HG03558 (cell line): Measurements from ENCODE around the gene HSD3B7.

Source experiments
- ATAC-seq: cut with Tn5 transposase; IDR thresholded peaks from one replicate; pipeline ENCODE4 v1.9.1; 2021; ENCODE audit warnings: moderate number of reproducible peaks; ENCODE audit not compliant: unreplicated experiment; ENCODE audit errors: extremely low read depth

The HSD3B7 gene

DNA sequence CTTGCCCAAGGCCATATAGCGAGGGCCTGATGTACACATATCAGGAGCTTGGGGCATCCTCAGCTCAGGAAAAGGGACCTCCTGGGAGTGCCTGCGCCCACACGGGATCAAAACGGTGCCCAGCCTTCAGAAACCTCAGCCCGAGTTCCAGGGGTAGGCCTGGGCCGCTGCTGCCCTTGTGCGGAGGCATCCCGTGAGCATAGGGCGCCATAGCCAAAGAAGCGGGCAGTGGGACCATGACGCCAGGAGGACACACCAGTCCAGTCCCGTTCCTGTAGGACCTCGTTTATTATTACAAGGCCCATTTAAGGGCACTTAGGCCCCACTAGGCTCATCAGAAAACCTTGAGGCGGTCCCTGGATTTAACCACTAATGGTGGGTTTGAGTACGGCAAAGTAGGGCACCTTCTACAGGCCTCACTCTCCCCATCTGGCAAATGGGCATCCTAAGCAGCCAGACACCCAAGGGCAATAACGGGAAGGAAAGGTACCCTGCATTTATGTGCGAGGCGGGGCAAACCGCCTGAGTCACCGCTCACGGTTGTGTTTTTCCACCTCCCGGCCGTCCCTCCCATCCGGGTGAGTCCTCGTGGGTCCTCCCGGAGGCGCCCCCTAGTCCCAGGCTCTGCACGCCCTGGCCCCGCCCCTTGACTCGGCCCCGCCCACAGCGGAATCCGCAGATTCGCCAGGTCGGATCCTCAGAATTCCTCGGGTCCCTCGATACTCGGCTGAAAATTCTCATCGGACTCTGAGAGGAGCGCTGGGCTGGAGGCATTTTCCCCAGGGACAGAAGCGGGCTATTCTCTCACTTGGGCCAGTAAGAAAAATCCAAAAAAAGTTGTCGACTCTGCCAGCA is 28.2 kb upstream of the HSD3B7 start:
- ATAC-seq: no peak

DNA sequence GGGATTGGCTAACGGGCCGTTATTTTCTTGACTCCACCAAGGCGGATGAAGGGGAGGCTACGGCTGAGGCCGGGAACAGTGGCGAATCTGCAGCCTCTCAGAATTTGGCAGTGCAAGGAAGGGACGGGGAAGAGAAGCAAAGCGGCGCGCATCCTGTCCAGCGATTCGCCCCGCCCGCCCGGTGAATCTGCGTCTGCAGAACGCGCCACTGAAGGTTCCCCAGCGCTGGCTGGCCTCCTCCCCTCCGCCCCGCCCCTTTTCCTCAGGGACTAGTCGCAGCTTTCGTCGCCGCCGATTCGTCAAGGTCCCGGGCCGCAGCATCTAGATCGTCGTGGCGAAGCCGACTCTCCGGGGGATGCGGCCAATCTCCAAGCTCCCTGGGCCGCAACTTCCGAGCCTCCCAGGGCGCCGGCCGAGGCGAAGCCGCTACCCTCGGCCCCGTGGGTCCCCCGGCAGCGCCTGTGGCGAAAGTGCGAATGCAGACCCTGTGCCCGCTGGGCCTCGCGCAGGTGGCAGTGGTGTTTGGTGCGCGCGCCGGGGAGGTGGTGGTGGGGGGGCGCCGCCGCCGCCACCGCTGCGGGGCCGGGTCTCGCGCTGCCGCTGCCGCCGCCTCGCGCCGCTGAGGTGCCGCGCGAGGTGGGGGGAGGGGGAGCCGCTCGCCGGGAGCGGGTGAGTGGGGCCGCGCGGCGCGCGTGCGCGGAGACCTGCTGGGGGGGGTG is 27.4 kb upstream of the HSD3B7 start, which contains the start of gene SETD1A:
Gene SETD1A, plus strand, starts transcription at position 299 of the 719 bp plus-strand sequence. CDS start 978 bp downstream, outside the sequence.
- no peak for ATAC-seq

DNA sequence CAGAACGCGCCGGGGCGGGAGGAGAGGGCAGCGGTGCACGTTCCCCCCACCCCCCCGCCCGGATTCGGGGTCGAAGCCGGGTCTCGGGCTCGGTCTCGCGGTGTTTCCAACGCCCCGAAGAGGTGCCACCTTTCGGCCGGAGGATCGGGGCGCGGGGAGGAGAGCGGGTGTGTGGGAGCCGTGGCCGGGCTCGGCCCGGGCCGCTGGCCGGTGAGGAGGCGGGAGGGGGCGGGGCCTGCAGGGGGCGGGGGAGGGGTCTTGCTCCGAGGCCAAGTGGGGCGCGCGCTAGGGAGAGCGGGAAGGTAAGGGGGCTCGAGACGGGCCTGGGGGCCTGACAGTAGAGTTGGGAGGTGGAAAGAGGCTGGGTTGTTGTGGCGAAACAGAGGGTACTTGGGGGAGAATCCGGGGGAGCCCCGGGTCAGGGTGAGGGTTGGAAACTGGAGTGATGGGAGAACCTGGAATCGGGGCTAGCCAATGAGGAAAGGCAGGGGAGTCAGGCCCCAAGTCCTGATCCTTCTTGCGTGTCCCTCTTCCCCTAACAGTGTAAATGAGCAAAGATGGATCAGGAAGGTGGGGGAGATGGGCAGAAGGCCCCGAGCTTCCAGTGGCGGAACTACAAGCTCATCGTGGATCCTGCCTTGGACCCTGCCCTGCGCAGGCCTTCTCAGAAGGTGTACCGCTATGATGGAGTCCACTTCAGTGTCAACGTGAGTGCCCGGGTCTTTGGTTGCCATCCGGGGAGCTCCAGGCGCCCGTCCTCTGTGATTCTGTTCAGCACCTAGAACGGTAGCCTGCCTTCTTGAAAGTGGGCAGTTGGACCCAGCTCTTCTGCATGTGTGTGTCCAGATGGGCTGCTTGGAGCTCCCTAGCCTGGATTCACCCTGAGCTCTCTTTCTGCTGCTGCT is 26.6 kb upstream of the HSD3B7 start:
- no peak for ATAC-seq

DNA sequence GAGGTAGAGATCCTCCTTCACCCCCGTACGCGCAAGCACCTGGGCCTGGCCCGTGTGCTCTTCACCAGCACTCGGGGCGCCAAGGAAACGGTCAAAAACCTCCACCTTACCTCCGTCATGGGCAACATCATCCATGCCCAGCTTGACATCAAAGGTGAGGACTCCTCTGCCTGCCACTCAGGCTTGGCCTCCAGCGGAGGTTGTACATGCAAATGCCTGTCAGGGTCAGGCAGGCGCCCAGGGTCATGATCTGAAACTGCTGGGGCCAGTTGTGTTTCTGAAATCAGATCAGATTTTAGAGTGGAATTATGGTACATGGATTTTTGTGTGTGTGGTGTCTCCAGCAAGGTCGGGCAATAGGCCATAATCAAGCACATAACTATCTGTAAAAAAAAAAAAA is 23.6 kb upstream of the HSD3B7 start:
- no peak for ATAC-seq

DNA sequence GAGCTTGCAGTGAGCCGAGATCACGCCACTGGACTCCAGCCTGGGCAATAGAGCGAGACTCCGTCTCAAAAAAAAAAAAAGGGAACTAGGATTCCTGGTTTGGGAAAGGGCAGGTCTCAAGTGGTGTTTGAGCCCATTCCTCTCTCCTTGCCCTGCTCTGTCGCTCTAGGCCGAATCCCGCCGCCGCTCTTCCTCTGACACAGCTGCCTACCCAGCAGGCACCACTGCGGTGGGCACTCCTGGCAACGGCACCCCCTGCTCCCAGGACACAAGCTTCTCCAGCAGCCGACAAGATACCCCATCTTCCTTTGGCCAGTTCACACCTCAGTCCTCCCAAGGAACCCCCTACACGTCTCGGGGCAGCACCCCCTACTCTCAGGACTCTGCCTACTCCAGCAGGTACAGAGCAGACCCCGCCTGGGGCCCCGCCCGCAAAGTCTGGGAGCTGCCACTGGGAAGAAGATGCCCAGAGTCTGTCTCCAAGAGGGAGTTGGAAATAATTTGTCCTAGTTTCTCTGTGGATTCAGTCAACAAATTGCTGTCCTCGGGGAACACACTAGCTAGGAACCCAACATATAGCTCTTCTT is 21.0 kb upstream of the HSD3B7 start:
- ATAC-seq: no peak

DNA sequence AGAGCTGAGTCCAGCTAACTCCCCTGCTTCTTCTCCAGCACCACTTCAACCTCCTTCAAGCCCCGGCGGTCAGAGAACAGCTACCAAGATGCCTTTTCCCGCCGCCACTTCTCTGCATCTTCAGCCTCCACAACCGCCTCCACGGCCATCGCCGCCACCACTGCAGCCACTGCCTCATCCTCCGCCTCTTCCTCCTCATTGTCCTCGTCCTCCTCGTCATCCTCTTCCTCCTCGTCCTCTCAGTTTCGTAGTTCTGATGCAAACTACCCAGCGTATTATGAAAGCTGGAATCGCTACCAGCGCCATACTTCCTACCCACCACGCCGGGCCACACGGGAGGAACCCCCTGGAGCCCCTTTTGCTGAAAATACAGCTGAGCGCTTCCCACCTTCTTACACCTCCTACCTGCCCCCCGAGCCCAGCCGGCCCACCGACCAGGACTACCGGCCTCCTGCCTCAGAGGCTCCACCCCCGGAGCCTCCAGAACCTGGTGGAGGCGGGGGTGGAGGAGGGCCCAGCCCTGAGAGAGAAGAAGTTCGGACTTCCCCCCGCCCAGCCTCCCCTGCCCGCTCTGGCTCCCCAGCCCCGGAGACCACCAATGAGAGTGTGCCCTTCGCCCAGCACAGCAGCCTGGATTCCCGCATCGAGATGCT is 20.3 kb upstream of the HSD3B7 start:
- no peak for ATAC-seq

DNA sequence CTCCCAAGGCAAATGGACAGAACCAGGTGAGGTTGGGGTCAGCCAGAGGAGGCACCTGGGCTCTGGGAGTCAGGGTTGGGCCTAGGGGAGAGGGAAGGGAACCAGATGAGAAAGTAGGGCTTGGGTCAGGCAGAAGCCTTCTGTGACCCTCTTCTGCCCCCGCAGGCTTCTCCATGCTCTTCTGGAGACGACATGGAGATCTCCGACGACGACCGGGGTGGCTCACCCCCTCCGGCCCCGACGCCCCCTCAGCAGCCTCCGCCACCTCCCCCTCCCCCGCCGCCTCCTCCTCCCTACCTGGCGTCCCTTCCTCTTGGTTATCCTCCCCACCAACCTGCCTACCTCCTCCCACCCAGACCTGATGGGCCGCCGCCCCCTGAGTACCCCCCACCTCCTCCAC is 19.6 kb upstream of the HSD3B7 start:
- ATAC-seq: no peak

DNA sequence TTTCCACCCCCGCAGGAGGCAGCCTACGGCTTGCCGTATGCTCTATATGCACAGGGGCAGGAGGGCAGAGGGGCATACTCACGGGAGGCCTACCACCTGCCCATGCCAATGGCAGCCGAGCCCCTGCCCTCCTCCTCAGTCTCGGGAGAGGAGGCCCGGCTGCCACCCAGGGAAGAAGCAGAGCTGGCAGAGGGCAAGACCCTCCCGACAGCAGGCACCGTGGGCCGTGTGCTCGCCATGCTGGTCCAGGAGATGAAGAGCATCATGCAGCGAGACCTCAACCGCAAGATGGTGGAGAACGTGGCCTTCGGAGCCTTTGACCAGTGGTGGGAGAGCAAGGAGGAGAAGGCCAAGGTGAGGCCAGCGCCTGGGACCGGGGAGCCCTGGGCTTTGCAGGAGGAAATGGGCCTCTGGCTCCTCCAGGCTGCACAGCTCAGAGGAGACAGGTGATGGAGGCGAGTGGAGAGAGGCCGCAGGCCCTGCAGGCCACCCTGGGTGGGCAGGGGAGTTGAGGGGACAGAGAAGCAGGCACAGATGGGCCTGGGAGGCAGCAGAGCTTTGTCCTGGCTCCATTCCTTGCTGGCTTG is 18.9 kb upstream of the HSD3B7 start:
- ATAC-seq: no peak

DNA sequence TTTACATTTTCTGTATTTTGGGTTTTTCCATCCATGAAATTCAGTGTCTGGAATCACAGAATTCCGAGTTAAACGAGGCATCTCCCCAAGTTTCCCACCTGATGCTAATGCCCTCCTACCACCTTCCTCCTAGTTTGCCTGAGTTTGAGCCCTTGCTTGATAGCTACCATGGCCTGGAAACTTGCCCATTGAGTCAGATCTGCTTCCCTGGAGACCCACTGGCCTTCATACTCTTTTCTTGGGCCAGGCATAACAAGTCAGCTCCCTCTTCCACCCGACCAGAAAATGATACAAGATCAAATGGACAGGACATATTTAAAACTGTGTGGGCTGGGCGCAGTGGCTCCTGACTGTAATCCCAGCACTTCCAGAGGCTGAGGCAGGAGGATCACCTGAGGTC is 17.2 kb upstream of the HSD3B7 start:
- no peak for ATAC-seq

DNA sequence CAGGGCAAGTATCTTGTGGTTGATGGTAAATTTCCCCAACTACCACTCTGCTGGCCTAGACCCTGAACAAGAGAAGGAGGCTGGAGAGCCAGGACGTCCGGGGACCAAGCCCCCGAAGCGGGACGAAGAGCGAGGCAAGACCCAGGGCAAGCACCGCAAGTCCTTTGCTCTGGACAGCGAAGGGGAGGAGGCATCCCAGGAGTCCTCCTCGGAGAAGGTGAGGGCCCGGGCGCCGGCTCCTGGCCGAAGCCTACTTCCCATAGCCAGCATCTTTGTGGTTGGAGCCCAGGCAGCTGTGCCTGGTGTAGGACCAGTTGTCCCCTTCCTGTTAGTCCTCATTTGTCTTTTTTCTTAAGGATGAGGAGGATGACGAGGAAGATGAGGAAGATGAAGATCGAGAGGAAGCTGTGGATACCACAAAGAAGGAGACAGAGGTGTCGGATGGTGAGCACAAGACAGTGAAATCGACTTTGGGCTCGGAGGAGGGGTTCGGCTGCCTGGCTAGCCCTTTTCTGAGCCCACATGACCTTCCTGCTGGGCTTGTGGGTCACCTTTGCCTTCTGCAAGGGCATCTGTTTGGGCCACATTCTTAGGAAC is 15.7 kb upstream of the HSD3B7 start:
- no peak for ATAC-seq

DNA sequence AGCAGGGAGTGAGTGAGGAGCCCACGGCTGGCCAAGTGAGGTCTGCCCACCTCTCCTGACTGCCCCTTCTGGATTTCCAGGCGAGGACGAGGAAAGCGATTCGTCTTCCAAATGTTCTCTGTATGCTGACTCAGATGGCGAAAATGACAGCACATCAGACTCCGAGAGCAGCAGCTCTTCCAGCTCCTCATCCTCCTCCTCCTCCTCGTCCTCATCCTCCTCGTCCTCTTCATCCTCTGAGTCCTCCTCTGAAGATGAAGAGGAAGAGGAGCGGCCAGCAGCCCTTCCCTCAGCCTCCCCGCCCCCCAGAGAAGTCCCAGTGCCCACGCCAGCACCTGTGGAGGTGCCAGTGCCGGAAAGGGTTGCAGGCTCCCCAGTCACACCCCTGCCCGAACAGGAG is 13.7 kb upstream of the HSD3B7 start:
- ATAC-seq: no peak

DNA sequence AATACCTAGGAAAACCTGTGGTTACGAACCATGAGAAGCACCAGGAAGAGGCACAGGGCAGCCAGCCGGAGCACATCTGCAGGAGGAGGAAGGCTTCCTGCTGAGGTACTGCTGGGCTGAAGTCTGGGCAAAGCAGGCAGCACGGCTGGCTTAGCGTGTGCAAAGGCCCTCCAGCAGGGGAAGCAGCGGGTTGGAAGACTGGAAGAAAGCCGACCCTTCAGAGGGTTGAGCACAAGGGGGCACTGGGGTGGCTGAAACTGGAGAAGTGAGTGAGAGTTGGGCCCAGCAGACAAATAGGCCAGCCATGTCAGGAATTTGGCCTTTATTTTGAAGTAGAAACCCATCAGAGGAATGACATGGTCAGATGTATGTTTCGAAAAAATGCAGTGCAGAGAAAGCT is 12.1 kb upstream of the HSD3B7 start:
- ATAC-seq: no peak

DNA sequence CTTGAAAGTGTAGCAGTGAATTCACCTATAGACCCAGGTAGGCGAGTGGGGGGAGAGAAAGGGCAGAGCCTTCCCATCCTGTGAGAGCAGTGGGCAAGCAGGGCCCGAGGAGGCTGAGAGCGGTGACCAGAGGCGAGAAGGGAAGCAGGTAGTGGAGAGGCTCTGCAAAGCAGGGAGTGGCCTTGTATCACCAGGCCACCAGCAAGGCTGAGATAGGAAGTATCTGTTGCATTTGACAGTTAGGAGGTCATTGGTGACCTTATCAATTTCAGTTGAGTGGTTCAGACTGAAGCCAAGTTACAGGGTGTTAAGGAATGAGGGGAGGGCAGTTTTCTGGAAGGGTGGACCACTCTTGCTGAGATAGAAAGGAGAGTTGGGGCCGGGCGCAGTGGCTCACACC is 10.7 kb upstream of the HSD3B7 start:
- ATAC-seq: no peak

DNA sequence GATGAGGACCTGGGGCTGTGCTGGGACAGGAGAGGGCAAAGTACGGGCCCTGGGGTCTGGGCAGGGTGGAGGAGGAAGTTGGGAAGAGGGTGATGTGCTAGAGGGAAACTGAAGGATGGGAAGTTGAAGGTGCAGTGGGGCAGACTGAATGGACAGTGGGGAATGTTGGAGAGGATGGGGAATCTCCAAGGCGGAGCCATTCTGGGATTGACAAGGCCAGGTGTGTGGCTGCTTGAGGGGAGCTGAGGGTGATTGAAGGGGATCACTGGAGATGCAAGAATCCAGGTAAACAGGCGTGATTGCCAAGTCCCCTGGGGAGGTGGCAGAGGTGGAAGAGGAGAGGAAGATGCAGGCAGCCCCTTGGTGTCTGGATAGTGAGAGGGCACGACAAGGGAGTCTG is 8.5 kb upstream of the HSD3B7 start:
- no peak for ATAC-seq

DNA sequence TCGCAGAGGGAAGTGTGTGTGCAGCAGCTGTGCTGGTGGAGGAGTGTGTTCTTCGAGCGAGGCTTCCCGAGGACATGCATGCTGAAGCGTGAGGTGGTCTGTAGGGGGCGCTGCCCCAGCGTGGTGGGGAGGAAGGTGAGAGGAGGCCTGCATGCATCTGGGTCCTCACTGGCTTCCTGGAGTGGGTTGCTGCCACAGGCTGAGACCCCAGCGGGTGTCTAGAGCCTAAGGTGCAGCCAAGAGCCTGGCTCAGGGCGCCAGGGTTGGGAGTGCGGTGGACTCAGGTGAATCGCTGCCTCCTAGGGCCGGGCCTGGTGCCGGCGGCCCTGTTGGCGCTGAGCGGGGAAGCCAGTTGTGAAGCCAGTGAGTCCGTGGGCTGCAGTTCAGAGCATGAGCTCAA is 7.5 kb upstream of the HSD3B7 start:
- ATAC-seq: no peak

DNA sequence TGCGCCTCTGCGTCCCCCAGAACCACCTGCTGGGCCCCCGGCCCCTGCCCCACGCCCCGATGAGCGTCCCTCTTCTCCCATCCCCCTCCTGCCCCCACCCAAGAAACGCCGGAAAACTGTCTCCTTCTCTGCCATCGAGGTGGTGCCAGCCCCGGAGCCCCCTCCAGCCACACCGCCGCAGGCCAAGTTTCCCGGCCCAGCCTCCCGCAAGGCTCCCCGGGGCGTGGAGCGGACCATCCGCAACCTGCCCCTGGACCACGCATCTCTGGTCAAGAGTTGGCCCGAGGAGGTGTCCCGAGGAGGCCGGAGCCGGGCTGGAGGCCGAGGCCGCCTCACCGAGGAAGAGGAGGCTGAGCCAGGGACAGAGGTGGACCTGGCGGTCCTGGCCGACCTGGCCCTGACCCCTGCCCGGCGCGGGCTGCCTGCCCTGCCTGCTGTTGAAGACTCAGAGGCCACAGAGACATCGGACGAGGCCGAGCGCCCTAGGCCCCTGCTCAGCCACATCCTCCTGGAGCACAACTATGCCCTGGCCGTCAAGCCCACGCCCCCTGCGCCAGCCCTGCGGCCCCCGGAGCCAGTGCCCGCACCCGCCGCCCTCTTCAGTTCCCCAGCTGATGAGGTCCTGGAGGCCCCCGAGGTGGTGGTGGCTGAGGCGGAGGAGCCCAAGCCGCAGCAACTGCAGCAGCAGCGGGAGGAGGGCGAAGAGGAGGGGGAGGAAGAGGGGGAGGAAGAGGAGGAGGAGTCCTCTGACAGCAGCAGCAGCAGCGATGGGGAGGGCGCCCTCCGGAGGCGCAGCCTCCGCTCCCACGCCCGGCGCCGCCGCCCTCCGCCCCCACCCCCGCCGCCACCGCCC is 5.6 kb upstream of the HSD3B7 start:
- no peak for ATAC-seq

DNA sequence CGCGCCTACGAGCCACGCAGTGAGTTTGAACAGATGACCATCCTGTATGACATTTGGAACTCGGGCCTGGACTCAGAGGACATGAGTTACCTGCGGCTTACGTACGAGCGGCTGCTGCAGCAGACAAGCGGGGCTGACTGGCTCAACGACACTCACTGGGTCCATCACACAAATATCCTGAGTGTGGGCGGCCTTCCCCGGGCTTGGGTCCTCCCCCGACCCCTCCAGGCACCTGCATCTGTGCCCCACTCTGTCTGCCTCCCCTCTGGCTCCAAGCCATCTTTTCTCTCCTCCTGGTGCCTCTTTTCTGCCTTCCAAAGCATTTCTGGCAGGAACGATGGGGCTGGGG is 5.0 kb upstream of the HSD3B7 start:
- no peak for ATAC-seq

DNA sequence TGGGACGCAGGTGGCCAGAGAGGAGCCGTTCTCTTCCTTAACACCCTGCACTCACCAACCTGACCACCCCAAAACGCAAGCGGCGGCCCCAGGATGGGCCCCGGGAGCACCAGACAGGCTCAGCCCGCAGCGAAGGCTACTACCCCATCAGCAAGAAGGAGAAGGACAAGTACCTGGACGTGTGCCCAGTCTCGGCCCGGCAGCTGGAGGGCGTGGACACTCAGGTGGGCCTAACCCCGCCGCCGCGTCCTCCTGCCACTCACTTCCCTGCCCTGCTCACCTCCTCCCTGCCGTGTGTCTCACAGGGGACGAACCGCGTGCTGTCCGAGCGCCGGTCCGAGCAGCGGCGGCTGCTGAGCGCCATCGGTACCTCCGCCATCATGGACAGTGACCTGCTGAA is 4.6 kb upstream of the HSD3B7 start:
- ATAC-seq: no peak
